Mucosa of descending colon (tissue), 3 donors: ENCODE results near the gene DCAF5. TPM values are rescaled to one million over a fixed set of nuclear protein-coding genes. Genes with fewer than 3 reads are reported as not detected.
A peak's percentile ranks its signal among the peaks of the same experiment; 100 is the strongest.

Source experiments
- ATAC-seq: fragments of 200-7000 bp; cut with Tn5 transposase; one replicate; pipeline ENCODE4 v1.9.1; 2020; ENCODE audit warnings: mild to moderate bottlenecking, moderate library complexity
- DNase-seq, 3 donors: peaks; one replicate each; pipeline ENCODE4 v3.0.0-alpha.2; 2020
- H3K36me3 ChIP-seq: fragments of 200-600 bp; one replicate; pipeline ENCODE4 v1.8.0; 2021; ENCODE audit warnings: low read depth, mild to moderate bottlenecking
- H3K4me1 ChIP-seq: fragments of 200-600 bp; one replicate; pipeline ENCODE4 v1.8.0; 2021; ENCODE audit warnings: low read depth, mild to moderate bottlenecking
- H3K4me3 ChIP-seq: fragments of 200-600 bp; one replicate; pipeline ENCODE4 v1.8.0; 2021; ENCODE audit warnings: mild to moderate bottlenecking
- H3K9me3 ChIP-seq: fragments of 200-600 bp; one replicate; pipeline ENCODE4 v1.8.0; 2021; ENCODE audit warnings: mild to moderate bottlenecking
- intact Hi-C, 2 donors: fragments of 100-400 bp; cut with DNase I in 1 of 2; cut with micrococcal nuclease in 1 of 2; formaldehyde crosslinking; loops; one replicate each; pipeline versions ENCODE4 v1.11.0 to v1.11.1; 2022; cut with DNase I, micrococcal nuclease
- total RNA-seq, 3 donors: library from RNA; stranded (reverse); fragmentation: NEBNext Ultra II Directional in 2 of 3; extraction: Animal tissue kit (Norgen Biotek cat#: 25700) in 2 of 3; gene quantifications; one replicate each; pipeline versions ENCODE4 v1.2.1 to v1.2.4, GENCODE V29; 2021 to 2023
- TF ChIP-seq, protein P1 (sequence below): fragments of 200-600 bp; IDR thresholded peaks from one replicate; pipeline ENCODE4 v1.8.0; 2022; ENCODE audit warnings: antibody characterized with exemption, mild to moderate bottlenecking
- donor health status: DM: no; HTN: no; CAD: no; lungs with moderate emphysema.
- donor health status: DM: no; HTN: no; CAD: no.
- donor health status: DM: no; HTN: yes; CAD: no.

The DCAF5 gene
- total RNA-seq, 3 donors from 2014 or later = 36.4 to 71.4 (median 46.9) TPM

- Histone ChIP-seq H3K9me3 (no peaks in the 10 kb centered on the region), H3K4me1 (peaks cover 11% of the 10 kb centered on the region), H3K4me3 (no peak overlapping the region), H3K36me3 (no peaks in the 10 kb centered on the region)
- ATAC-seq (no peak), DNase-seq (no peak)
- TF ChIP-seq, protein P1, sequence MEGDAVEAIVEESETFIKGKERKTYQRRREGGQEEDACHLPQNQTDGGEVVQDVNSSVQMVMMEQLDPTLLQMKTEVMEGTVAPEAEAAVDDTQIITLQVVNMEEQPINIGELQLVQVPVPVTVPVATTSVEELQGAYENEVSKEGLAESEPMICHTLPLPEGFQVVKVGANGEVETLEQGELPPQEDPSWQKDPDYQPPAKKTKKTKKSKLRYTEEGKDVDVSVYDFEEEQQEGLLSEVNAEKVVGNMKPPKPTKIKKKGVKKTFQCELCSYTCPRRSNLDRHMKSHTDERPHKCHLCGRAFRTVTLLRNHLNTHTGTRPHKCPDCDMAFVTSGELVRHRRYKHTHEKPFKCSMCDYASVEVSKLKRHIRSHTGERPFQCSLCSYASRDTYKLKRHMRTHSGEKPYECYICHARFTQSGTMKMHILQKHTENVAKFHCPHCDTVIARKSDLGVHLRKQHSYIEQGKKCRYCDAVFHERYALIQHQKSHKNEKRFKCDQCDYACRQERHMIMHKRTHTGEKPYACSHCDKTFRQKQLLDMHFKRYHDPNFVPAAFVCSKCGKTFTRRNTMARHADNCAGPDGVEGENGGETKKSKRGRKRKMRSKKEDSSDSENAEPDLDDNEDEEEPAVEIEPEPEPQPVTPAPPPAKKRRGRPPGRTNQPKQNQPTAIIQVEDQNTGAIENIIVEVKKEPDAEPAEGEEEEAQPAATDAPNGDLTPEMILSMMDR = no peak
- intact Hi-C loops = loop anchor here in 1 of 2 donors (5.0 to 10.0 kb wide), 2 partner anchors 191 to 243 kb away; no protein-coding TSS in a partner anchor
These were observed 47.6 kb downstream of the DCAF5 start for GRCh38 chr14:69105326-69105725.

DNA sequence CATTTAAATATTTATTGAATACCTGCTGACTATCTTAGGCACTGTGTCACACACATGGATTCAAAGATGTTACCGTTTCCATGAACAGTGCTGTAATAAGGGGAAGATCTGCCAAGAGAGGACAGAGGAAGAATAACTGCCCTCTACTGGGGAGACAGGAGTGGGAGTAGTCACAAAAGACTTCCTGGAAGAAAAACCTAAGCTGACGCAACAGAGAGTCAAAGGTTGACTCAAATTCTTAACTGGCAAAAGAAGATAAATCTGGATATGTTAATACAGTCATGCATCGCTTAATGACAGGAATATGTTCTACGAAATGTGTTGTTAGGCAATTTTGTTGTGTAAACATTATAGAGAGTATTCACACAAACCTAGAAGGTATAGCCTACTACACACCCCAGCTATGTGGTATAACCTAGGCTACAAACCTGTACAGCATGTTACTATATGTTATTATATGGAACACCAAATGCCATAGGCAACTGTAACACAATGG, 51.5 kb downstream of the DCAF5 start:
- Histone ChIP-seq H3K36me3 (no peaks in the 10 kb centered on the region), H3K4me3 (no peak overlapping the region), H3K9me3 (no peaks in the 10 kb centered on the region), H3K4me1 (peaks cover 4% of the 10 kb centered on the region)
- ATAC-seq = peak; percentile 98
- intact Hi-C loops = loop anchor here in 1 of 2 donors (10.0 kb wide), 1 partner anchor 187 kb away; no protein-coding TSS in a partner anchor
- TF ChIP-seq, protein P1 = peak; percentile 22
- DNase-seq = peak in 1 of 3 donors; percentile 50

DNA sequence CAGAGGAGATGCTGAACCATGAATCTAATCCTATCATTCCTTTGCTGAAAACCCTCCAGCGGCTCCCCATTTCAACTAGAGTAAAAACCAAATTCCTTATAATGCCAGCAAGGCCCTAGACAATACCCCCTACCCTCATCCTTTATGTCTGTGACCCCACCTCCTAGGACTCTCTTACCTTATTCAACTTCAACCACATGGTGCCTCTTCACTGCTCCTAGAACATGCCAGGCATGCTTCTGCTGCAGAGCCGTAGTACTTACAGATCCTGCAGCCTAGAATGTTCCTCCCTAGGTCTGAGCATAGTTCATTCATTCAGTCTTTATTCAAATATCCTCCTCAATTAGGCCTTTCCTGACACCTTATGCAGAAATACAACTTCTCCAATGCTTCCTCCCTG, 54.9 kb downstream of the DCAF5 start:
- H3K36me3 ChIP-seq = no peaks in the 10 kb centered on the region
- TF ChIP-seq, protein P1 = no peak
- DNase-seq (no peak), ATAC-seq (no peak)
- peaks cover 4% of the 10 kb centered on the region for H3K4me1 ChIP-seq
- intact Hi-C loops = loop anchor here in 1 of 2 donors (10.0 kb wide), 1 partner anchor 183 kb away; no protein-coding TSS in a partner anchor
- no peaks in the 10 kb centered on the region for H3K9me3 ChIP-seq
- H3K4me3 ChIP-seq = no peak overlapping the region

DNA sequence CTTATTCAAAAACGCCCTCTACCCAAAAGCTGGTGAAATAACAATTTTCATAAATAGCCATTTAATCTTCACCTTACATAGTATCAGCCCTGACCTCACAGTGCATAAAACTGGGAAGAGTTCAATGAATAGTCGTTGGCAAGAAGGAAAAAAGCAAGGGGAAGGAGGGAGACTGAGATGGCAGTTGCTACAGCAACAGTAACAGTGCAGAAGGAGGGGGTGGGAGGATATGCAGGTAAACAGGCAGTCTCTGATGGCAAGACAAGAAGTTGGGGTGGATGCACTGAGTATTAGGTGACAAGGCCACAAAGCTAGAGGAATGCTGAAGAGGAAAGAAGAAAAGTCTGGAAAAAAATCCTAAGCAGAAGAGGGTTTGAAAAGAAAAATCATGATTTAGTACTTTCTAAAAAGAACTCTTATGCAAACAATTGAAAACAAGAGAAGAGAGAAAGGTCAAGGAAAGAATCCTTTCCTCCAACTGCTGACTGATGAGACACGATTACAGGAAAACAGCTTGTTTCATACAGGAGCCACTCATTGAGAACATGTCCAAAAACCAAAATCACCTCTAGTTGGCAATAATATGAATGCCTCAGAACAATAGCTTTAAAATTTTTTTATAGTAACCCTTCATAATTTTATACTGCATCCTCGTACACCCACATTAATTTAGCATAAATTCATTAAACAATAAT, 56.0 kb downstream of the DCAF5 start:
- Histone ChIP-seq H3K9me3 (no peaks in the 10 kb centered on the region), H3K4me3 (no peak overlapping the region), H3K4me1 (peaks cover 4% of the 10 kb centered on the region), H3K36me3 (no peaks in the 10 kb centered on the region)
- ATAC-seq = no peak
- TF ChIP-seq, protein P1 = no peak
- no peak for DNase-seq
- intact Hi-C loops = loop anchor here in 1 of 2 donors (10.0 kb wide), 1 partner anchor 182 kb away; no protein-coding TSS in a partner anchor

GRCh38 chr14:69096246-69096645, 56.7 kb downstream of the DCAF5 start:
- H3K36me3 ChIP-seq = no peaks in the 10 kb centered on the region
- H3K4me1 ChIP-seq = peaks cover 4% of the 10 kb centered on the region
- DNase-seq (no peak), ATAC-seq (no peak)
- no peak overlapping the region for H3K4me3 ChIP-seq
- intact Hi-C loops = loop anchor here in 1 of 2 donors (10.0 kb wide), 1 partner anchor 181 kb away; no protein-coding TSS in a partner anchor
- TF ChIP-seq, protein P1 = no peak
- H3K9me3 ChIP-seq = no peaks in the 10 kb centered on the region
